ENCODE measurements around the gene HRH3.

DNA sequence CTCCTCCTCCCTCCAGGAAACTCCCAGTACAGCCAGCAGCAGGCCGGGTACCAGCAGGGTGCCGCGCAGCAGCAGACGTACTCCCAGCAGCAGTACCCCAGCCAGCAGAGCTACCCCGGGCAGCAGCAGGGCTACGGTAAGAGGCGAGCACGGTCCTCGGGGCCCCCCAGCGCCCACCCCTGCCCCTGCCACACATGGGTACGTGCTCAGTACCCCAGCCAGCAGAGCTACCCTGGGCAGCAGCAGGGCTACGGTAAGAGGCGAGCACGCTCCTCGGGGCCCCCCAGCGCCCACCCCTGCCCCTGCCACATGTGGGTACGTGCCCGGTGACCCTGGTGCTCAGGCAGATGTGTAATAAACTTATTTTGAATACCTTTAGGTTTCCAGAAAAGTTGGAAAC is 47.4 kb downstream of the HRH3 start:
- TF ChIP-seq, protein P1, sequence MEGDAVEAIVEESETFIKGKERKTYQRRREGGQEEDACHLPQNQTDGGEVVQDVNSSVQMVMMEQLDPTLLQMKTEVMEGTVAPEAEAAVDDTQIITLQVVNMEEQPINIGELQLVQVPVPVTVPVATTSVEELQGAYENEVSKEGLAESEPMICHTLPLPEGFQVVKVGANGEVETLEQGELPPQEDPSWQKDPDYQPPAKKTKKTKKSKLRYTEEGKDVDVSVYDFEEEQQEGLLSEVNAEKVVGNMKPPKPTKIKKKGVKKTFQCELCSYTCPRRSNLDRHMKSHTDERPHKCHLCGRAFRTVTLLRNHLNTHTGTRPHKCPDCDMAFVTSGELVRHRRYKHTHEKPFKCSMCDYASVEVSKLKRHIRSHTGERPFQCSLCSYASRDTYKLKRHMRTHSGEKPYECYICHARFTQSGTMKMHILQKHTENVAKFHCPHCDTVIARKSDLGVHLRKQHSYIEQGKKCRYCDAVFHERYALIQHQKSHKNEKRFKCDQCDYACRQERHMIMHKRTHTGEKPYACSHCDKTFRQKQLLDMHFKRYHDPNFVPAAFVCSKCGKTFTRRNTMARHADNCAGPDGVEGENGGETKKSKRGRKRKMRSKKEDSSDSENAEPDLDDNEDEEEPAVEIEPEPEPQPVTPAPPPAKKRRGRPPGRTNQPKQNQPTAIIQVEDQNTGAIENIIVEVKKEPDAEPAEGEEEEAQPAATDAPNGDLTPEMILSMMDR (IDR thresholded peaks at IDR 0.05; ENCODE audit: poor library complexity, severe bottlenecking): no peak
- TF ChIP-seq EZH2 (IDR thresholded peaks at IDR 0.05; ENCODE audit: borderline replicate concordance, insufficient read depth, low read length, poor library complexity, severe bottlenecking): no peak
- TF ChIP-seq EP300 (conservative IDR thresholded peaks at IDR 0.05; ENCODE audit: poor library complexity, severe bottlenecking): no peak
